Ishikawa (cell line): ENCODE results near the gene RER1.

ENCODE experiments used
- CEBPB ChIP-seq: IDR thresholded peaks from 2 replicates; pipeline ENCODE4 v1.6.1; 2012
- CREB1 ChIP-seq: IDR thresholded peaks from 2 replicates; pipeline ENCODE4 v1.6.1; 2012; ENCODE audit warnings: low read depth
- EGR1 ChIP-seq: IDR thresholded peaks from 2 replicates; pipeline ENCODE4 v1.6.1; 2012
- FOXM1 ChIP-seq: IDR thresholded peaks from 2 replicates; pipeline ENCODE4 v1.6.1; 2012; ENCODE audit warnings: low read depth, borderline replicate concordance
- NFIC ChIP-seq: IDR thresholded peaks from 2 replicates; pipeline ENCODE4 v1.6.1; 2012
- RAD21 ChIP-seq: IDR thresholded peaks from 2 replicates; pipeline ENCODE4 v1.6.1; 2012; ENCODE audit warnings: low read depth
- TAF1 ChIP-seq: IDR thresholded peaks from 2 replicates; pipeline ENCODE4 v1.6.1; 2012; ENCODE audit warnings: low read depth, mild to moderate bottlenecking
- TCF12 ChIP-seq: IDR thresholded peaks from 2 replicates; pipeline ENCODE4 v1.6.1; 2012; ENCODE audit warnings: low read depth
- YY1 ChIP-seq: IDR thresholded peaks from 2 replicates; pipeline ENCODE4 v1.6.1; 2012; ENCODE audit warnings: low read depth
- TF ChIP-seq, protein P1 (sequence below): IDR thresholded peaks from 2 replicates; pipeline ENCODE4 v1.6.1; 2012
- TF ChIP-seq, protein P2 (sequence below): IDR thresholded peaks from 2 replicates; pipeline ENCODE4 v1.6.1; 2012; ENCODE audit warnings: low read depth, mild to moderate bottlenecking
- TF ChIP-seq, protein P3 (sequence below): IDR thresholded peaks from 2 replicates; pipeline ENCODE4 v1.6.1; 2012

DNA sequence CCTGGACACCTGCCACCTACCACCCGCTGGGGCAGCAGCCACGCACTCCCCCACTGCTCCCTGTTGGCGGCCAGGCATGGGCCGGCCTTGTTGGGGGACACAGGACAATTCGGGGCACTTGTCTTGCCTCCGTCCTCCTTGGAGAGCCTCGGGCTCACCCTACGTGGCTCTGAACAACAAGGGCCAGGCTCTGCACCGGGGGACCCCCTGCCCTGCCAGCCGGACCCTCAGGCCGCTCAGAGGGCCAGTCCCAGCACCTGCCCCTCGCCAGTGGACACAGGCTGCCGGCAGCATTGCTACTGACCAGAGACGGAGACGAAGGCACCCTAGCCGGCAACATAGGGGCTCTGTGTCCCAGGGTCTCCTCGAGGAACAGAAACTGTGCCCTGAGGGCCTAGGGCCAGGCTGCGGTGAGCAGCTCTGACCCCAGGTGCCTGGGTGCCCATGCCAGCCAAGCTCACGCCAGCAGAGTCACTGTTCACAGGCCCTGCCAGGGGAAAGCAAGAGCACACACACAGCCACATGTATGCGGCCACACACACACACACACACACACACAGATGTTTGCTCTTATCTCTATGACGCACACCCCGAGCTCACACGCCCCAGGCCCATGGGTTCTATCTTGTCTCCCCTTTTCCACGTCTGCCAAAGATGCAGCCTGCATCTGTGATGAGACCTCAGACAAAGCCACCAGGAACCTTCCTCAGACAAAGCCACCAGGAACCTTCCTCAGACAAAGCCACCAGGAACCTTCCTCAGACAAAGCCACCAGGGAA lies 46.2 kb upstream of the RER1 start:
- TF ChIP-seq, protein P1, sequence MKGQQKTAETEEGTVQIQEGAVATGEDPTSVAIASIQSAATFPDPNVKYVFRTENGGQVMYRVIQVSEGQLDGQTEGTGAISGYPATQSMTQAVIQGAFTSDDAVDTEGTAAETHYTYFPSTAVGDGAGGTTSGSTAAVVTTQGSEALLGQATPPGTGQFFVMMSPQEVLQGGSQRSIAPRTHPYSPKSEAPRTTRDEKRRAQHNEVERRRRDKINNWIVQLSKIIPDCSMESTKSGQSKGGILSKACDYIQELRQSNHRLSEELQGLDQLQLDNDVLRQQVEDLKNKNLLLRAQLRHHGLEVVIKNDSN: no peak
- TF ChIP-seq, protein P2, sequence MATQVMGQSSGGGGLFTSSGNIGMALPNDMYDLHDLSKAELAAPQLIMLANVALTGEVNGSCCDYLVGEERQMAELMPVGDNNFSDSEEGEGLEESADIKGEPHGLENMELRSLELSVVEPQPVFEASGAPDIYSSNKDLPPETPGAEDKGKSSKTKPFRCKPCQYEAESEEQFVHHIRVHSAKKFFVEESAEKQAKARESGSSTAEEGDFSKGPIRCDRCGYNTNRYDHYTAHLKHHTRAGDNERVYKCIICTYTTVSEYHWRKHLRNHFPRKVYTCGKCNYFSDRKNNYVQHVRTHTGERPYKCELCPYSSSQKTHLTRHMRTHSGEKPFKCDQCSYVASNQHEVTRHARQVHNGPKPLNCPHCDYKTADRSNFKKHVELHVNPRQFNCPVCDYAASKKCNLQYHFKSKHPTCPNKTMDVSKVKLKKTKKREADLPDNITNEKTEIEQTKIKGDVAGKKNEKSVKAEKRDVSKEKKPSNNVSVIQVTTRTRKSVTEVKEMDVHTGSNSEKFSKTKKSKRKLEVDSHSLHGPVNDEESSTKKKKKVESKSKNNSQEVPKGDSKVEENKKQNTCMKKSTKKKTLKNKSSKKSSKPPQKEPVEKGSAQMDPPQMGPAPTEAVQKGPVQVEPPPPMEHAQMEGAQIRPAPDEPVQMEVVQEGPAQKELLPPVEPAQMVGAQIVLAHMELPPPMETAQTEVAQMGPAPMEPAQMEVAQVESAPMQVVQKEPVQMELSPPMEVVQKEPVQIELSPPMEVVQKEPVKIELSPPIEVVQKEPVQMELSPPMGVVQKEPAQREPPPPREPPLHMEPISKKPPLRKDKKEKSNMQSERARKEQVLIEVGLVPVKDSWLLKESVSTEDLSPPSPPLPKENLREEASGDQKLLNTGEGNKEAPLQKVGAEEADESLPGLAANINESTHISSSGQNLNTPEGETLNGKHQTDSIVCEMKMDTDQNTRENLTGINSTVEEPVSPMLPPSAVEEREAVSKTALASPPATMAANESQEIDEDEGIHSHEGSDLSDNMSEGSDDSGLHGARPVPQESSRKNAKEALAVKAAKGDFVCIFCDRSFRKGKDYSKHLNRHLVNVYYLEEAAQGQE: no peak
- TF ChIP-seq TAF1: no peak
- no peak for TF ChIP-seq EGR1
- TF ChIP-seq FOXM1: no peak
- TF ChIP-seq CEBPB: no peak
- TF ChIP-seq, protein P3, sequence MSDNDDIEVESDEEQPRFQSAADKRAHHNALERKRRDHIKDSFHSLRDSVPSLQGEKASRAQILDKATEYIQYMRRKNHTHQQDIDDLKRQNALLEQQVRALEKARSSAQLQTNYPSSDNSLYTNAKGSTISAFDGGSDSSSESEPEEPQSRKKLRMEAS: no peak
- TF ChIP-seq RAD21: no peak
- no peak for TF ChIP-seq YY1
- no peak for TF ChIP-seq NFIC
- TF ChIP-seq CREB1: no peak
- no peak for TF ChIP-seq TCF12
